GM19193 (cell line): ENCODE measurements around the gene ANKRD11.

Experiments used
- POLR2A ChIP-seq: IDR thresholded peaks from 4 replicates; pipeline ENCODE4 v1.6.1; 2011; ENCODE audit not compliant: insufficient read depth, insufficient read length; ENCODE audit errors: extremely low read depth

ANKRD11 gene

DNA sequence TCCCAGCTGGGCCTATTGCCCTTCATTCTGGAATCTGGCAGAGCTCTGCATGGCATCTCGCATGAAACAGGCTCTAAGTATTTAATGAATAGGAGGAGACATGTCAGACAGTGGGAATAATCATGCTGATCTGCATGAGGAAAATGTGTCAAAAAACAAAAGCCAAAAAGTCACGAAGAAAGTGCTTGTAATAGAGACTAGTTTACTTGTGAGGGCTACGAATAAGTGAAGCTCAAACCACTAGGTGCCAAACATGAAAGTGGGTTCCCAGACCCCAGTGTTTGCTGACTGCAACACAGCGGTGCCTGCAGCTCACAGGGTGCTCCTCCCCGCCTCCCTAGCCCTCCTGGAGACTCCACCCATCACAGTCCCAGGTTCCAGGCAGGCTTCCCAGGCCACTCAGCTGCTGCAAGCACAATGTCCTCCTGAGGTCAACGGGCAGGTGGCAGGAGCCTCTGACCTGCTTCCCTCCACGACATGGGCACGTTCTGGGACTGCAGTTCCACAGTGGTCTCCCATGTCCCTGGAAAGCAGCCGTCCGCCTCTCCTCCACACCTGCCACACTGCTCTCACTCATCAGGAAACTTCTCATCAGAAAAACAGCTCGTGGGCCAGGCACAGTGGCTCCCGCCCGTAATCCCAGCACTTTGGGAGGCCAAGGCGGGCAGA is 96.5 kb downstream of the ANKRD11 start:
- TF ChIP-seq POLR2A: no peak

DNA sequence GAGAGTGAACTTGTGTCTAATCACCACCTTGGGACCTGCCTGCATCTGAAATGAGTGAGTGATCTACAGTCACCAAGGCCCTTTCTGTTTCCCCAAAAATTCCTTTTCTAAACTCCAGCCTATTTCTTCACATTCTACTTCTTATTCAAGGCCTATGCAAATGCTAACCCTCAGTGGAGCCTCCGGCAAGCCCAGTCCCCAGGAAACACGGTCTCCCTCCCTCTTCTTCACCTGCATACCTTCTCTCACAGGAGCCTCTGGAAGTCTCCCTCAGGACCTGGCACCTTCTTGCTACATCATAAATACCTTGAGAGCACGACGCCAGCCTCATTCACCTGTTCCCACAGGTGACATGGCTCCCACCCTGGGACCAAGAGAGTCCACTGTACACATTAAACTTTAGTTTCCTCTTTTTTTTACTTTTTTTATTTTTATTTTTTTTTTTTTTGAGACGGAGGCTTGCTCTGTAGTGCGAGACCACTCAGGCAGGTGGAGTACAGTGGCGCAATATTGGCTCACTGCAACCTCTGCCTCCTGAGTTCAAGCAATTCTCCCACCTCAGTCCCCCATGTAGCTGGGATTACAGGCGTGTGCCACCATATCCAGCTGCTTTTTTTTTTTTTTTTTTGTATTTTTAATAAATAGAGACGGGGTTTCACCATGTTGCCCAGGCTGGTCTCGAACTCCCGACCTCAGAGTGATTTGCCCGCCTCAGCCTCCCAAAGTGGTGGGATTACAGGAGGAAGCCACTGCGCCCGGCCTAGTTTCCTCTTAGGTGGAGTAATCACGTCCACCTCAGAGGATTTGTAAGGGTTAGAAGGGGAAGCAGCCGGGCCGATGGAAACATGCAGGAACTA is 97.3 kb downstream of the ANKRD11 start:
- no peak for TF ChIP-seq POLR2A

DNA sequence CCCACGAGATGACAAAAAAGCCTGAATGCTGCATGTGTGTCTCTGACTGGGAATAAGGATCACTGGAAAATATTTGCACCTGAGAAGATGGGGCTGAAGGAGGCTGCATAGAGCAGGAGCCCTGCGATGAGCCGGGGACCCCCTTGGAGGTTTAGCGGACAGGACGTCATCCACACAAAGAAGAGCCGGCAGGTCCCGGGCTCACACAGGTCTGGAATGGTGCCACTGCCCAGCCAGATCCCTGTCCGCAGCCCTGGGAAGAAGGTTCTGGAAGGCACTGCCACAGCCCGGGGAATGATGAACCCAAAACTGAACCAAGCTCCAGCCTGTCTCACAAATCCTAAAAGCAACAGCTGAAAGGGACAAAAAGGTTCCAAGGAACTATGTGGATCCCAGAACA is 101.8 kb downstream of the ANKRD11 start:
- no peak for TF ChIP-seq POLR2A

DNA sequence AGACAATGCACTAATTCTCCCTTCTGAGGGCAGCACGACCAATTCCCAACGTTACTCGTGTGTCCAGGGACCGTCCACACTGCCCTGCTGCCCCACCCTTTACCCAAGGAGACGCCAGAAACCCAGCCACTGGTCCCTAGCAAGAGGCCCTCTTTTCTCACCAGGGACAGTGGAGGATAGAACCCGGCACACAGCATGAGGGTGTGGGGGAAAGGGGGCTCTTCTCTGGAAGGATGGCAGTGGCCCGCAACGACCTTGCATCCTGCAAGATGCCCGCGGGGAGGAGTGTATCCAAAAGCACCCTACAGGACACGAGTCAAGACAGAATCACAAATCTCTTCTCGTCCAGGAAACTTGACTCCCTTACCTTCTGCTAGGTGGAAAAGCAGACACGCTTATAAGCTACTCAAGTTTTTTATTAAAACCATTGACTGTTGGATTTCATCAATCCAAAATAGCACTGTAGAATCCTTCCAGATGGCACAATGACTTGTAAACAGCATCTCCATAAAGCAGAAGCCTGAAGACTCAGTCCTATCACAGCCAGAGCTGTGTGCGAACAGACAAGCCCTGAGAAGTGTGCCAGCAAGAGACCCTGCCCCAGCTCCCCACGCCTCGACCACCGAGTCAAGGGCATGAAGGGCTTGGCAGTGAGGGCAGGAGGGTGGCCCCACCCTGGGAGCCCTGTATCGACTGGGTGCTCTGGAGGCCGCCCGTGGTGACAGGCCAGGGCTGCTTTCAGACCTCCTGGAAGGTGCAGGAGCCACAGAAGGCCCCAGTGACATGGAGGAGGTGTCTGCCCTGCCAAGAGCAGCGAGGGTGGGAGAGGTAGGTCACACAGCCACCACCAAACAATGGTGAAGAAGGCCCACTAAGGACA is 103.8 kb downstream of the ANKRD11 start:
- no peak for TF ChIP-seq POLR2A

DNA sequence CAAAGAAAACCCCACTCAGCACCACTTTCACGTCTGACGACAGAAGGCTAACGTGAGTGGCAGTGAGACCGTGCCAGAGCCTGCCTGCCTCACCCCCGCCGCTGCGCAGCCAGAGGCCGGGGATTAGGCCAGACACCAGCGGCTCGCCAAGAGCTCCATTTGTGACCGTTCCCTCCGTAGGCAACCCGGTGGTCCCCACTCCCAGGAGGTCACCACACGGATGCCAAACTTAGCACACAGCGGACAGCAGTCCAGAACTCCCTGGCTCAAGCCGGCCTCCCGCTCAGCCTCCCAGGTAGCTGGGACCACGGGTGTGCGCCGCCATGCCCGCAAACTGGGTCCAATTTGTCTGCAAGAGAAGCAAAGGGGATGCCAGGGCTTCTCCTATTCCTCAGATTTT is 104.6 kb downstream of the ANKRD11 start:
- TF ChIP-seq POLR2A: no peak

DNA sequence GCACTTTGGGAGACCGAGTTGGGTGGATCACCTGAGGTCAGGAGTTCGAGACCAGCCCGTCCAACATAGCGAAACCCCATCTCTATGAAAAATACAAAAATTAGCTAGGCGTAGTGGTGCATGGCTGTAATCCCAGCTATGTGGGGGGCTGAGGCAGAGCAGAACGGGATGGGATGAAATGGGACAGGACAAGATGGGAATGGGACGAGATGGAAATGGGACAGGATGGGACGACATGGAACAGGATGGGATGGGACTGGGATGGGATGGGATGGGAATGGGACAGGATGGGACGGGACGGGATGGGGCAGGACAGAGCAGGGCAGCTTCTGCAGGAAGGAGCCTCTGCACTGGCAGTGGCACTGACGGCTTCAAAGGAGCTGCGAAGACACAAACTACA is 106.1 kb downstream of the ANKRD11 start:
- TF ChIP-seq POLR2A: no peak

DNA sequence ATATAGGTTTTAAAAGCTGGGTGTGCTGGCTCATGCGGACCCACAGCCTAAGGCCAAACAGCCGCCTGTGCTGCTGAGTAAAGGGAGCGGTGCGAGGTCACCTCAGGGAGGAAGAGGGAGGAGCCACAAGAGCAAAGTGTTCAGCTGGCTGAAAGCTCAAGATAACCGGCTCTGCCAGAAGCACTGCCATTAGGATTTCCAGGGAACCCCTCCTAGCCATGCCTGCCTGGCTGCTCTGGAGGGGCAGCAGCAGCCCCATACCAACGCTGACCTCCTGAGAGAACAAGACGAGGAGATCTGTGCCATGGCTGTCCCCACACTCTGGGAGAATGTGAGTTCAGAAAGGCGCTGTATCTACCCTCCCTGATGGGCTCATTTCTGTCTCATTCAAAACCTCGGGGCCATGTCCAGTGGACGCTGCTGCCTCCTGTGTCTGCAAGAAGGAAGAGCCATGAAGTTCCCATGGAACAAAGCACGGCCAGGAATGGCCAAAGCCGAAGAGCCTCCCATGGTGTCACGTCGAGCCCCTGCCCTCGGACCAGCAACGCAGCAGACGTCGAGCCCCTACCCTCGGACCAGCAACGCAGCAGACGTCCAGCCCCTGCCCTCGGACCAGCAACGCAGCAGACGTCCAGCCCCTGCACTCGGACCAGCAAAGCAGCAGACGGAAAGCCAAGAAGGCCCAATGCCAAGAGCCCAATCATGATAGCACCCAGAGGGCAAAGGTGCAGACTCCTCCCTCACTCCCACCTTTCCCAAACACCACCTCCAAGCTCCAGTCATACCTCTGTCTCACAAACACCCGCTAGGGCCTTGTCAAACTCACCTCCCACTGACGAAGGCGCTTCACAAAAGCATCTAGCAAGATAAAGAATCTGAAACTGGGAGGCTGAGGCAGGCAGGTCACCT is 107.0 kb downstream of the ANKRD11 start:
- no peak for TF ChIP-seq POLR2A

DNA sequence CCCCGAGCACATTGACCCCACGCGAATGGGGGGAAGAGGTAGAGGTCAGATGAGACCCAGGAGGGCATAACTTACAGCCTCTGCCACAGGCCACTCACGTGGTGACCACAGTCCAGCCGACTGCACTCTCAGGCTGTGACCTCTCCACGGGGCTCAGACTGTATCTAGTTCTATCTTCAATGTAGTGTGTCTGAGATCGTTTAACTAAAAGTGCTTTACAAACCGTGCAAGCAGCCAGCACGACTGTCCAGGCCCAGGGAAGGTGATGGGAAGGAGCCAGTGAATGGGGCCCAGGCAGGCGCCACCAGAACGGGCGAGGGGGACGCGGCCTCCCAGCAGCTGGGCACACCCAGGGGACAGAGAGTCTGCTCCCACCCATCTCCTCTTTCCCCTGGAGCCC is 108.6 kb downstream of the ANKRD11 start:
- no peak for TF ChIP-seq POLR2A

DNA sequence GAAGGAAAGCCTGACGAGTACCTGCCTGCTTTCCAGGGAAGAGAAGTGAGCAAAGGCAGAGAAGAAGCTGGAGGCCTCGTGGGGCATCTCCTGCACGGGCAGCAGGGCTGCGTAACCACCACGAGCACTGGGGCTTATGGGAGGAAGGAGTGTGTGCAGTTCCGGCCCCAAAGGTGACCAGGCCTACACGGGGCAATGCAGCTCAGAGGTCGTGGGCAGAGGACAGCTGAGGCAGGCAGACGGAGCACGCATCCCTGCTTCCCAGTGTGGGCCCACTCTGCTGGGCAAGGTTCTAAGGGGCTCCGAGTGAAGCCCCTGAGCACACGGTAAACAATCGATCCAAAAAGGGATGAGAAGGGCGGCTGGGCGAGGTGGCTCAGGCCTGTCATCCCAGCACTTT is 109.7 kb downstream of the ANKRD11 start:
- no peak for TF ChIP-seq POLR2A

DNA sequence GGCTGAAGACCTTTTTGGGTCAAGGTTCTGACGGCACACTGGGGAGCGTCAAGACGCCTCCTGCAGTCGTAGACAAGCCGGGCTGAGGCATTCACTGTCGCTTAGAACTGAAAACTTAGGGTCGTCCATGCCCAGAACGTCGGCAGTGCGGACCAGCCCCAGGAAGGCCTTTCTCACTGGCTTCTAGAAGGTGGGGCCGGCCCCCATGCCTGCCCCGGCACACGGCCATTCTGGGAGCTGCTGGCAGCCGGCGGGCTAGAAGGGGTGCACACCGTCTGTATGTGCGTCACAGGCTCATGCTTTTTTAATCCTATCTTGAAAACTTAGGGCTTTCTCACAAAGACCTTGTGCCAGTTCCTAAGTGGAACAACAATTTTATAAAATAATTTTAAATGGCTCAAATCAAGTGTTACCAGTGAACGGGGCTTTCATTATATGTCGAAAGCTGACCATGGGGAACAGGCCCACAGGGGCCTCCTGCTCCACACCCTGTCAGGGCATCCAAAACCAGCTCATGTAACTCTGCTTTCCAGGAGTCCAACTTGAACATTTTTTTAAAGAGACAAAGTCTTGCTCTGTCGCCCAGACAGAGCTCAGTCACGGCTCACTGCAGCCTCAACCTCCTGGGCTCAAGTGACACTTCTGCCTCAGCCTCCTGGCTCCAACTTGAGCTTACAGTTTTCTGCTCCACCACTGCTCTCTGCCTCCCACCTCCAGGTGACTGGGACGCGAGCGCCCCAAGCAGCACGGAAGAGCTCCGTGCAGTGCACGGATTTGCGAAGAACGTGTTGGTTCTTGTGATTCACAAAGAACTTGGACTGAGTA is 111.2 kb downstream of the ANKRD11 start:
- no peak for TF ChIP-seq POLR2A

DNA sequence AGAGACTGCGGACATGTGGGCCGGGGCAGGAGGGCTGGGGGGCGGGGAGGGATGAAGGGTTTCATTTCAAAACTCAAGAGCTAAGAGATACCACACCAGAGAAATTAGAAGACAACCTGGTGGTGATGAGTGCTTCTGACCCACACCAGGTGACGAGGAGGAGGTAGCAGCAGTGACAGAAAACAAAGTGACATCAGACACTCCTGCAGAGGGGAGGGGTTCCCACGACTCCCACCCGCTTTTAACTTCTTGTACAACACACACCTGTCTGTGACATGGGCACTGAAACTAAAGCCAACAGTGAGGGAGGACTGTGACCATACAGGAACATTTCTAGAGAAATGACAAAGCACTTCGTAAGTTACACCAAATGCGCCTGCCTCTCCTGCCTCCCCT is 112.9 kb downstream of the ANKRD11 start:
- no peak for TF ChIP-seq POLR2A

DNA sequence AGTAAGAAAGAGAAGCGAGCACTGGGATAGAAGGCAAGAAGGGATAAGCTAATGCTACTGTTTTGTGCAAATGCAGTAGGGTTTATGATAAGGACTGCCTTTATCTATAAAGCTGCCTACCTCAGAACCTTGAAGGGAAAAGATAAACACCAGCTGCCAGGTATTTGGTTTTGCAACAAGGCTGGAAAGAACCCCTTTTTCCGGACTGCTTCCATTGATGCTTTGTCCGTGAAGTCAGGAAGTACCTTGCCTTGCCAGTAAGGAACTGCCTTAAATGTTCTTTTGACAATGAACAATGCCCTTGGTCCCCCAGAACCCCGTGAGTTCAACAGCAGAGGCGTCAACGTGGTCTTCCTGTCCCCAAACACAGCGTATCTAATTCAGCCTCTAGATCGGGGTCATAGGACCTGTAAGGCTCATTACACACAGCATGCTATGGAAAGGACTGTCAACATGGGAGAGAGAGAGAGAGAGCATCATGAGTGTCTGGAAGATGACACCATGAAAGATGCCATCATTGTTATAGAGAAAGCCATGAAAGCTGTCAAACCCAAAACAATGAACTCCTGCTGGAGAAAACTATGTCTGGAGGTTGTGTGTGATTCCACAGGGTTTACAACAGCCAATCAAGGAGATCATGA is 113.4 kb downstream of the ANKRD11 start:
- no peak for TF ChIP-seq POLR2A

DNA sequence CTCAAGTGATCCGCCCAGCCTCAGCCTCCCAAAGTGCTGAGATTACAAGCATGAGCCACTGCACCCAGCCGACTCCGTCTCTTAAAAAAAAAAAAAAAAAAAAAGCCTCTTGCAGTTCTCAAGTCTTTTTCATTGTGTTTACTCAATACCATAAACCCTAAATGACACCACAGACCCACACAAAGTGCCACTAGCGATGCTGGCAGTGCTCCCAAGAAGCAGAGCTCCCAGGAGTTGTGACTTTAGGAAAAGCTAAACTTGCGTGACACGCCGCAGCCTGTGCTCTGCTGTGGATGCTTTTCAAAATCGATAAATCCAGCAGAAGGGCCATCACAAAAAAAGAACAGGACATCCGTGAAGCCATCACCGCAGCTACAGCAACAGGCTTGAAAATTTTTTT is 114.7 kb downstream of the ANKRD11 start:
- TF ChIP-seq POLR2A: no peak
